T-helper 17 cell (primary cell): ENCODE data around the gene ALOX12B. TPM values are rescaled to one million over a fixed set of nuclear protein-coding genes. Genes with fewer than 3 reads are reported as not detected.

Experiments used
- ATAC-seq: fragments of 150-1000 bp; cut with Tn5 transposase; 2 replicates; pipeline ENCODE4 v1.10.0; 2021; ENCODE audit warnings: mild to moderate bottlenecking, moderate library complexity
- DNase-seq, 3 donors: peaks; one replicate each; pipeline versions ENCODE4 v3.0.0 to v3.0.0-alpha.2; 2020 to 2021
- H3K9me3 ChIP-seq: one replicate; pipeline ENCODE4 v1.7.0; 2013; ENCODE audit warnings: low read length, mild to moderate bottlenecking; ENCODE audit not compliant: control insufficient read depth, poor library complexity, severe bottlenecking
- H3K27ac Mint-ChIP-seq: one replicate; pipeline ENCODE4 v1.8.0; 2022; ENCODE audit warnings: mild to moderate bottlenecking, moderate library complexity, mixed read lengths
- H3K27me3 Mint-ChIP-seq: one replicate; pipeline ENCODE4 v1.8.0; 2022; ENCODE audit warnings: mixed read lengths
- H3K36me3 Mint-ChIP-seq: one replicate; pipeline ENCODE4 v1.8.0; 2022; ENCODE audit warnings: low read depth, mixed read lengths
- H3K4me1 Mint-ChIP-seq: one replicate; pipeline ENCODE4 v1.8.0; 2022; ENCODE audit warnings: mild to moderate bottlenecking, mixed read lengths
- H3K4me3 Mint-ChIP-seq: one replicate; pipeline ENCODE4 v1.8.0; 2022; ENCODE audit warnings: mild to moderate bottlenecking, moderate library complexity, mixed read lengths
- total RNA-seq, 4 donors: library from RNA in 2 of 4; stranded (reverse) in 2 of 4; gene quantifications; one replicate each; pipeline ENCODE4 v1.2.3 and lab custom pipeline; 2022 to 2026

Gene ALOX12B
- total RNA-seq: not detected
- 0 to 0.15 reads per million in 2 donors for total RNA-seq (lab: John Stamatoyannopoulos, UW)

DNA sequence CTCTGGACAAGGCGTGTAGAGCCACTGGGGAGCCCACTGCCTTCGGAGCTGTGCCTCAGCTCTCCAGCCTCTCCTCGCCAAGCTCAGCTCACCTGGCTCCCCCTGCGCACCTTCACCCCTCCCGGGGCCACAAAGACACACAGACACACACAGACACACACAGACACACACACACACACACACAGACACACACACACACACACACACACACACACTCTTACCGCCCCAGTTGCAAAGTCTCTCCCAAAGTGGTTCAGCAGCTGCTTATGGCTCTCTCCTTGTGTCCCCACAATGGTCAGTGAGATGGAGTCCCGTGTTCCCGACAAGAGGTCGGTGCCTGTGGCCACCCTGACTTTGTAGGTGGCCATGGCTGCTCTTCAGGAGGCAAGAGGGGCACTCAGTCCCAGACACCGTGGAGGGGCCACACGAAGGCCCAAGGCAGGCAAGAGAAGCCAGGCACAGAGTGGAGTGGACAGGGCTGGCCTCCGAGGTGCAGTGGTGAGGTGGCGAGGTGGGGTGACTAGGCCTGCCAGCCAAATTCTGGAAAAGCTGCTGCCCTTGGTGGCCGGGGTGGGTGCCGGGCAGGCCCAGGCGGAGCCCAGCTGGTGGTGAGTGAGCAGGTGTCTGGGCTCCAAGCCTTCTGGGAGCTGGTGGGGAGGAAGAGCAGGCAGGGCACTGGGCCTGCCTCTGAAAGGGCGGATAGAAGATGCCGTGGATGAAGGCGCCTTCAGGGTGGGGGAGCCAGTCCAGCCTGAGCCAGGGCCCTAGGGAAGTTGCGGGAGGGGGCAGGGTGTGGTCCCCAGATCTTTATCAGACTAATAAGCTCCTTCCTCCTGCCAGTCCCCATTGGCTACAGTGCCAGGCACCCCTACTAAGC is at the start of gene ALOX12B:
Gene ALOX12B, minus strand, starts transcription at position 642 of the 877 bp plus-strand sequence. Its CDS starts 274 bp downstream, at position 368.
- peaks cover 45% of the 10 kb centered on the region for H3K27me3 Mint-ChIP-seq
- no peak for ATAC-seq
- no peak within 1 kb of the TSS for H3K4me3 Mint-ChIP-seq
- no peak for DNase-seq
- H3K4me1 Mint-ChIP-seq: no peaks in the 10 kb centered on the region
- H3K9me3 ChIP-seq: no peaks in the 10 kb centered on the region
- H3K27ac Mint-ChIP-seq: no peak within 1 kb of the TSS
- H3K36me3 Mint-ChIP-seq: no peaks in the 10 kb centered on the region

DNA sequence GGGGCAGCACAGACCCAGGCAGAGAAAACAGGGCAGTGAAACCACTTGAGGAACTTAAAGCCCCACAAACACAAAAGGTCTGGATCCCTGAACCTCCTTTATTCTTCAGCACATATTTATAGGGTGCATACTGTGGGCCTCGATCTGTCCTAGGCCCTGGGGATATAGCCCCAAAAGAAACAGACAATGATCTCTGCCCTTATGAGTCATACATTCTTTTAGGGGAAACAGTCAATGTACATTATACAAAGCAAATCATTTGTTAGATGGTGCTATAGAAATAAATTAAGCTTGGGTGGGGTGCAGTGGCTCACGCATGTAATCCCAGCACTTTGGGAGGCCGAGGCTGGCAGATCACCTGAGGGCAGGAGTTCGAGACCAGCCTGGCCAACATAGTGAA is 46.4 kb upstream of the ALOX12B start:
- H3K27me3 Mint-ChIP-seq: no peaks in the 10 kb centered on the region

DNA sequence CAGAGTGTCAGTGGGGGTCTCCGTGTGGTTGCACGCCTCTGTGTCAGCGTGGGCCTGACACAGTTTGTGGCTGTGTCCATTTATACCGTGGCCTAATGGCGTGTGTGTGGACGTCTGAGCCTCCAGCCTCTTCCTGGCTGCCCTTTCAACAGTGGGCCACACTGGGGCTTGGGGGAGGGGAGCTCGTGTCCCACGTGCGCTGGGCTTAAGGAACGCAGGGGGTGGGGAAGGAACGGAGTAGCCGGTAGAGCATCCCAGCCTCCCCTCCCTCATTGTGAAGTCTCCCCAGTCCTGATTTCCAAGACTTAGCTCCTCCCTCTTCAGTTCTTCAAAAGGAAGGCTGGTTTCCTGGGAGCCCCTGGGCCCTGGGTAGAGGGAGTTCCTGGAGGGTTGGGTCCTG is 45.9 kb upstream of the ALOX12B start:
- ATAC-seq (no peak), DNase-seq (no peak)
- Mint-ChIP-seq H3K27ac (peak overlapping the region; percentile 21), H3K36me3 (no peaks in the 10 kb centered on the region), H3K4me1 (peaks cover 2% of the 10 kb centered on the region), H3K4me3 (no peak overlapping the region), H3K27me3 (no peaks in the 10 kb centered on the region)
- no peaks in the 10 kb centered on the region for H3K9me3 ChIP-seq

More for the DNA sequence above, 46.4 kb upstream of the ALOX12B start:
- DNase-seq (no peak), ATAC-seq (no peak)
- H3K9me3 ChIP-seq: no peaks in the 10 kb centered on the region
- Mint-ChIP-seq H3K27ac (no peak overlapping the region), H3K4me3 (no peak overlapping the region), H3K4me1 (peaks cover 2% of the 10 kb centered on the region), H3K36me3 (no peaks in the 10 kb centered on the region)

DNA sequence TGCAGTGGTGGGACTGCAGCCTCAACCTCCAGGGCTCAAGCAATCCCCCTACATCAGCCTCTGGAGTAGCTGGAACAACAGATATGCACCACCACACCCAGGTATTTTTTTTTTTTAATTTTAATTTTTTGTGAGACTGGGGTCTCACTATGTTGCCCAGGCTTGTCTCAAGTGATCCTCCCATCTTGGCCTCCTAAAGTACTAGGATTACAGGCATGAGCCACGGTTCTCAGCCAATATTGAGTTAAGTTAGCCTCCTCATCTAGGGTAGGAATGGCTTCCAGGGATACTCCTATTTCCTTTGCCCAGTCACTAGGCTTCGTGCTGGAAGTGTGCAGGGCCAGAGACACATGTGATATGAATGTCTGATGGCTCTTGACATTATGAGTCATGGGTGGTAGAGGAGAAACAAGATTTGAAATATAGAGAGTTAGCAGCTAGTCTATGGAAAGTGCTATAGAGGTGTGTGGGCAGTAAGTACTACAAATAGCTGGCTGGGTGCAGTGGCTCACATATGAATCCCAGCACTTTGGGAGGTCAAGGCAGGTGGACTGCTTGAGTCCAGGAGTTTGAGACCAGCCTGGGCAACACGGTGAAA is 44.4 kb upstream of the ALOX12B start:
- Mint-ChIP-seq H3K27me3 (no peaks in the 10 kb centered on the region), H3K36me3 (no peaks in the 10 kb centered on the region), H3K4me3 (no peak overlapping the region), H3K27ac (peak overlapping the region; percentile 11), H3K4me1 (peaks cover 5% of the 10 kb centered on the region)
- no peaks in the 10 kb centered on the region for H3K9me3 ChIP-seq
- ATAC-seq (no peak), DNase-seq (no peak)

DNA sequence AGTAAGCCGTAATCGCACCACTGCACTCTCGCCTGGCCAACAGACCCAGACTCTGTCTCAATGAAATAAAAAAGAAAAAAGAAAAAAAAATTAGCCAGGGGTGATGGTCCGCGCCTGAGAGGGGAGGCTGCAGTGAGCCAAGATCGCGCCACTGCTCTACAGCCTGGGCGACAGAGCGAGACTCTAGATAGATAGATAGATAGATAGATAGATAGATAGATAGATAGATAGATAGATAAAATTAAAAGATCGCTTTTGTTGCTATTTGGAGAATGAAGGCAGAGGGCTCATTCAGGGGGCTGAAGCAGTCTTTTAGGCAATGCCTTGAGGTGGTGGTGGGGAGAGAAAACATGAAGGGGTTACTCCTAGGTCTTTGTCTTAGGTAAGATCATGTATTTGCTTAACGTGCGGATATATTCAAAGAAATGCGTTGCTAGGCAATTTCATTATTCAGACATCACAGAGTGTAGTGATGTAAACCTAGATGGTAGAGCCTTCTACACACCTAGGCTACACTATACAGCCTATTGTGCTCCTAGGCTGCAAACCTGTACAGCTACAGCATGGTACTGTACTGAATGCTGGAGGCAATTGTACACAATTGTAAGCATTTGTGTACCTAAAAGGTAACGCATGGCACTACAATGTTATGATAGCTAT is 40.7 kb upstream of the ALOX12B start:
- peaks cover 17% of the 10 kb centered on the region for H3K27me3 Mint-ChIP-seq
- no peaks in the 10 kb centered on the region for H3K9me3 ChIP-seq
- DNase-seq (no peak), ATAC-seq (no peak)
- H3K4me1 Mint-ChIP-seq: peaks cover 38% of the 10 kb centered on the region
- no peak overlapping the region for H3K27ac Mint-ChIP-seq
- H3K36me3 Mint-ChIP-seq: peaks cover 3% of the 10 kb centered on the region
- H3K4me3 Mint-ChIP-seq: no peak overlapping the region

DNA sequence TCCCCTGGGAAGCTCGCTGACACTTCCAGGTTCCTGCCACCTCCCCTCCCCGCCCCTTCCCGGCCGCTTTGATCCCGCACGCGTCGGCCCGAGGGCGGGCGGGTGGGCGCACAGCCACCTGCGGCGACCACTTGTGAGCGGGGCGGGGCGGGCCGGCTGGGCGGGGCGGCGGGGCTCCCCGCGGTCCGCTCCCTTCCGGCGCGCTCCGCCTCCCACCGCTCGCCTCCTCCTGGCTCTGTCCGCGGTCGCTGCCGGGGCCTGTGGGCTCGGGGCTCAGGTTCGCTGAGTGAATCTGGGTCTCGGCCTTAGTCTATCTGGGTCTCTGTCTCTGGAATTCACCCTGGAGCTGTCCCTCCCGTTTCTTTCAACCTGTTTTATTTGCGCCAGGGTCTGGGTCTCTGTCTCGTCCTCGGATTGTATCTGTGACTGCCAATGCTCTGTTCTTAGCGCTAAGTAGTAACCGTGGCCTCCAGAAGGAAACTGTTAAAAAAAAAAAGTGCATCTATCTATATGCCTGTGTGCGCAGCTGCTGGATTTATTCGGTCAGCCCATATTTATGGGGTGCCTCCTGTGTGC is 39.1 kb upstream of the ALOX12B start:
- Mint-ChIP-seq H3K27ac (peak overlapping the region; percentile 99), H3K4me1 (peaks cover 44% of the 10 kb centered on the region), H3K27me3 (peaks cover 27% of the 10 kb centered on the region), H3K4me3 (peak overlapping the region; percentile 97), H3K36me3 (peaks cover 3% of the 10 kb centered on the region)
- peak in 2 of 3 donors; percentile 41 to 47 for DNase-seq
- peak; percentile 29 for ATAC-seq
- H3K9me3 ChIP-seq: no peaks in the 10 kb centered on the region

DNA sequence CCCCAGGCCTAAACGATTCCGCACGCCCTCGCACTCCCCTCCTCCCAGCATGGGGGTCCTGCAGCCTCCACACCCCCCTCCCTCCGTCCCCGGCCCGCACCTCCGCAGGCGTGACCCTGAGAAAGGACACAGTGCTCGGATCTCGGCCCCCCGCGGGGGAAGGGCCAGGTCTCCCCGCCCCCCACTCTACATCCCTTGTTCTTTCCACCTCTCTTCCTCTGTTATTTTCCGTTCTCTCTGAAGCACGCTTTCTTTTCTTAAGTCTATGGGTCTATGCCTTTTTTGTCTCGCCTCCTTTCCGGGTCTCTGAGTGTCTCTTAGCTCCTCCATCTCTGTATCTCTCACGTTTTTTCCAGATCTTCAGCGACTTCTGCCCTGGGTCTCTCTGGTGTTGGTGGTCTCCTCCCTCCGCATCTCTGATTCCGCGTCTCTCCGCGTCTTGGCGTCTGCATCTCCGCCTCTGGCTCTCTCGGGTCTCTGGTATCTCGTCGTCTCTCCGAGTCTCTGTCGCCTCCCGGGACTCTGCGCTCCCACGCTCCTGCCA is 38.5 kb upstream of the ALOX12B start:
- no peaks in the 10 kb centered on the region for H3K9me3 ChIP-seq
- no peak for DNase-seq
- peak overlapping the region; percentile 97 for H3K4me3 Mint-ChIP-seq
- peak; percentile 8 for ATAC-seq
- H3K27me3 Mint-ChIP-seq: peaks cover 29% of the 10 kb centered on the region
- peaks cover 3% of the 10 kb centered on the region for H3K36me3 Mint-ChIP-seq
- peak overlapping the region; percentile 99 for H3K27ac Mint-ChIP-seq
- H3K4me1 Mint-ChIP-seq: peaks cover 46% of the 10 kb centered on the region

DNA sequence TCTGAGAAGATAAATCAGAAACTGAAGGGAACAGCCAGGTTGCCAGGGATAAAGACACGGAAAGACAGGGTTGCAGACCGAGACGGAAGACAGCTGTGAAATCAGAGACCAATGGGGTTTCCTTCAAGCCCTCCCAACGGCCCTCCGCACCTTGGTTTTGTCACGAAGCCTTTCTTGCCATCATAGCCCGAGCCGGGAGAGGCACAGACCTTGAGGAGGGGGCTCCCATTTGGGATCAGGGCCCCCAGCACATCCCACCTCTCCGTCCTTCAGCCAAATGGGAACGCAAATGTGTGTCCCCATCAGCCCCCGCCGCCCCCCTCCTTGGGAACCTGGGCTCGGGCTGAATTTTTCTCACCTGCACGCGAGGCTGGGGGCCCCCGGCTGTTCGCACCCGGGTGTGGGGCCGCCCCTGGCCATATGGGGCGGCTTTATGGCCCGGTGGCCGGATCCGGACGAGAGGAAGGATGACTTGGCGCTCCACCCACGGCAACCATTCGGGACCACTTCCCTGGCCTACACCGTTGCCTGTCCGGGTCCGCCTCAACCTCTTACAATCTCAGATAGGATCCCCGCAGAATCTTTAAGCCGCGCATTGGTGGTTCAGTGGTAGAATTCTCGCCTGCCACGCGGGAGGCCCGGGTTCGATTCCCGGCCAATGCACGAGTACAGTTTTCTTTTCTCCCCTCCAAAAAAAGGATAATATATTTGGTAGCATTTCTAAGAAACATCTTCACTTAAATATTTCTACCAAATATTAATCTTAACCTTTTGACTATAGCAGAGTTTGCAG is 37.8 kb upstream of the ALOX12B start:
- ATAC-seq: peak; percentile 56
- H3K36me3 Mint-ChIP-seq: peaks cover 3% of the 10 kb centered on the region
- peak; percentile 57 to 88 (median 75) for DNase-seq
- H3K4me1 Mint-ChIP-seq: peaks cover 51% of the 10 kb centered on the region
- peak overlapping the region; percentile 97 for H3K4me3 Mint-ChIP-seq
- peaks cover 35% of the 10 kb centered on the region for H3K27me3 Mint-ChIP-seq
- H3K9me3 ChIP-seq: no peaks in the 10 kb centered on the region
- H3K27ac Mint-ChIP-seq: peak overlapping the region; percentile 99

DNA sequence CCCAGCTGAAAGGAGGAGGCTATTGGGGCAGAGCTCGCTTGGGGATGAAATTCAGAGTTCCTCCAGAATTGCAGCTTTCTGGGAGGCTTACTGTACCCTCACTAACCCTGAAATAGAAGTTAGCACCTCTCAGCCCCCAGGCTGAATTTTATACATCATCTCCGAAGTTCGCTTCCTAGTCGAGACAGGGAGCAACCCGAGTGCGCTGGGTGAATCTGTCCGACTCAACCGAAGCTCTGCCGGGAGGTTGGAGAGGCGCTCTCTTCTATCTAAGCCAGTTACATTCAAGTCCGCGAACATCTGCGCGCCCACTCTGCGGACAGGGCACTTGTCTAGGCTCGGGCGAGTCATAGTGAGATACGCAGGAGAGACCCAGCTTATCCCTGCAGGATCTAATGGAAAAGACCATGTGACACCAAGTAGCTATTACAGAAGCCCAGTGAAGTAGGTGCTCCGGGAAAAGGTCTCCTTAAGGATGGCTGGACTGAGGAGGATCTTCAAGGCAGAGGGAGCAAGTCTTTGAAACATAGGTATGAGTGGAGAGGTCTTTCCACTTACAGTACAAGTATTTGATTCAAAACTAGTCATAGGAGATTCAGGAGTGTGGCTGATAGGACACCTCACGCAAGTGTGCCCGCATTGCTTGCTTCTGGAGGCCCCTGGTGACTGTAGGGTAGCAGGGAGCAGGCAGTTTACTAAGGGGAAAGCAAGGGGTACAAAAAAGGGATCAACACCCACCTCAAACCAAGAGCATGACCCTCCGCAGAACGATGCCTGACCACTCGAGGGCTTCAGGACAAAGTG is 37.0 kb upstream of the ALOX12B start:
- DNase-seq (no peak), ATAC-seq (no peak)
- Mint-ChIP-seq H3K4me3 (peak overlapping the region; percentile 97), H3K4me1 (peaks cover 59% of the 10 kb centered on the region), H3K27me3 (peaks cover 42% of the 10 kb centered on the region), H3K27ac (peak overlapping the region; percentile 99), H3K36me3 (peaks cover 3% of the 10 kb centered on the region)
- H3K9me3 ChIP-seq: no peaks in the 10 kb centered on the region

DNA sequence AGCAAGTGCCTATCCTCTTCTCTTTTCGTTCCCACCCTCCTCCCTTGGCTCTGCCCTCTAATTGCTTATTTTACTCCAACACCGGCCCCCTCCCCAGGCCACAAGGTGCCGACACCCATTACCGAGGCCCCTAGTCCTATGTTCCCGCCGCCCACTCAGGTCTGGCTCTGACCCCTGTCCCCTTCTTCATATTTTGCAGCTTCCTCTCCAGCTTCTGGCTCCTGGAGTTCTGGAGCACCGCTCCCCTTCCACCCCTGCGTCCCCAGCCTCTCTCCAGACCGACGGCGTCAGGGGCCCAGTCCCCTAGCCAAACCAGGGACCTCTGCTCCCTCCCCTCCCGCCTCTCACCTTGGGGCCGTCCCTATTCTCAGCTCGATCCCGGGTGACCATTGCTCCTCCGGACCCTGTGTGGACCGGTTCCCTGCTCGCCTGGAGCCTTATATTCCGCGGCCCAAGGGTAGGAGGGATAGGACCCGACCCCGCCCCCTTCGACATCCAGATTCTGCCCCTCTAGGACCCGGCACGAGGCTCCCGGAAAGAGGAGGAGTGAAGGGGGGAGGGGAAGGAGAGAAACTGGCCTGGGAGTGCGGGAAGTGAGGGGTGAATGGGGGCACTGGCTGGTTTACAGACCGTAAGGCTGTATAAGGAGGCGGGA is 36.3 kb upstream of the ALOX12B start, which contains the start of gene HES7:
Gene HES7, minus strand, starts transcription at position 412 of the 655 bp plus-strand sequence. Its CDS starts 22 bp downstream, at position 390.
- DNase-seq (no peak), ATAC-seq (no peak)
- H3K4me3 Mint-ChIP-seq: peak within 1 kb of the TSS; percentile 97
- peaks cover 64% of the 10 kb centered on the region for H3K4me1 Mint-ChIP-seq
- peaks cover 45% of the 10 kb centered on the region for H3K27me3 Mint-ChIP-seq
- peaks cover 5% of the 10 kb centered on the region for H3K36me3 Mint-ChIP-seq
- H3K27ac Mint-ChIP-seq: peak within 1 kb of the TSS; percentile 99
- H3K9me3 ChIP-seq: no peaks in the 10 kb centered on the region
